Naive thymus-derived CD8-positive, alpha-beta T cell (primary cell): ENCODE data around the gene NEO1. TPM values are rescaled to one million over a fixed set of nuclear protein-coding genes. Genes with fewer than 3 reads are reported as not detected.
A peak's percentile ranks its signal among the peaks of the same experiment; 100 is the strongest.

Experiments used
- ATAC-seq, 2 donors: fragments of 150-1000 bp; cut with Tn5 transposase in 1 of 2; sonication (Bioruptor Pico), chemical (Tn5 transposase) in 1 of 2; 1 replicate in 1 of 2; 2 replicates in 1 of 2; pipeline ENCODE4 v1.10.0; 2021; ENCODE audit warnings: mild to moderate bottlenecking in 2 of 2, moderate library complexity in 2 of 2
- POLR2A ChIA-PET: fragments of 350-600 bp; sonication (Branson Sonifier 250); formaldehyde crosslinking; loops from one replicate; lab custom pipeline; 2021; ENCODE audit warnings: antibody characterized with exemption; lab: Charles Lee
- DNase-seq, 10 donors: peaks; one replicate each; pipeline versions ENCODE4 v3.0.0 to v3.0.0-alpha.2; 2020 to 2022
- H3K27ac Mint-ChIP-seq, 10 donors: one replicate each; pipeline ENCODE4 v1.8.0; 2020 to 2022; ENCODE audit warnings: mild to moderate bottlenecking in 10 of 10, mixed read lengths in 10 of 10, moderate library complexity in 4 of 10, inconsistent platforms in 1 of 10
- H3K27me3 Mint-ChIP-seq, 5 donors: one replicate each; pipeline ENCODE4 v1.8.0; 2021 to 2022; ENCODE audit warnings: mixed read lengths in 5 of 5
- H3K36me3 Mint-ChIP-seq, 3 donors: one replicate each; pipeline ENCODE4 v1.8.0; 2020 to 2022; ENCODE audit warnings: mixed read lengths in 3 of 3, mild to moderate bottlenecking in 2 of 3, inconsistent platforms in 1 of 3
- H3K4me1 Mint-ChIP-seq, 4 donors: one replicate each; pipeline ENCODE4 v1.8.0; 2021 to 2022; ENCODE audit warnings: mixed read lengths in 4 of 4
- H3K4me3 Mint-ChIP-seq, 10 donors: one replicate each; pipeline ENCODE4 v1.8.0; 2020 to 2022; ENCODE audit warnings: mild to moderate bottlenecking in 10 of 10, mixed read lengths in 10 of 10, moderate library complexity in 6 of 10, inconsistent platforms in 1 of 10
- H3K9me3 Mint-ChIP-seq, 9 donors: one replicate each; pipeline ENCODE4 v1.8.0; 2020 to 2022; ENCODE audit warnings: mixed read lengths in 9 of 9, mild to moderate bottlenecking in 3 of 9, inconsistent platforms in 1 of 9, moderate library complexity in 1 of 9
- polyA plus RNA-seq, 3 donors: library from polyadenylated mRNA; unstranded; fragments of 300-500 nt; fragmentation: Illumina TruSeq; gene quantifications; one replicate each; pipeline ENCODE4 v1.2.3, GENCODE V29; 2021
- total RNA-seq, 8 experiments: library from RNA in 2 of 8; stranded (reverse) in 2 of 8; gene quantifications; one replicate each; pipeline ENCODE4 v1.2.3 and lab custom pipeline; 2021 to 2026

Gene NEO1
- total and polyA plus RNA-seq, 5 experiments from 2014 or later, result 1.7 to 8.5 (median 2.8) TPM

DNA sequence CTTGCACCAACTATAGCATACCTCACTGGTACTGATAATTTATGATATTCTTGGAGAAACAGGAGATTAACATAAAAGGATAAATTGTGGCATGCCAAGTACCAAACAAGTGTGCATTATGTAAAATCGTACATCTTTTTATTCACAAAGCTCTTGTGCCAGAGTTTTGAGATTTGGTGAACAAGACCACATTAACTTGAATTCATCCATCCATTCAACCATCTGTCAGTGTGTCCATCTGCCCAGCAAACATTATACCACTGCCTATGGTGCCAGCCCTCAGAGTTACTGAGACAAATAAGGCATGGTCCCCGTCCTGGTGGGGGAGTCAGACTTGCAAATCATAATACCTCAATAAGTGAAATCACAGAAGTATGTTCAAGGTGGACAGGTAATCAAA, 17.0 kb upstream of the NEO1 start:
- Mint-ChIP-seq H3K27ac (no peak overlapping the region), H3K36me3 (no peaks in the 10 kb centered on the region)

GRCh38 chr15:73038220-73038619, 14.0 kb upstream of the NEO1 start:
- Mint-ChIP-seq H3K27ac (no peak overlapping the region), H3K36me3 (no peaks in the 10 kb centered on the region), H3K9me3 (no peaks in the 10 kb centered on the region), H3K4me1 (no peaks in the 10 kb centered on the region), H3K27me3 (peaks cover 3 to 16% (median 8%) of the 10 kb centered on the region in 5 donors), H3K4me3 (no peak overlapping the region)
- POLR2A ChIA-PET, result no interaction called here
- no peak for DNase-seq
- no peak for ATAC-seq

More for the DNA sequence above, 17.0 kb upstream of the NEO1 start:
- Mint-ChIP-seq H3K9me3 (no peaks in the 10 kb centered on the region), H3K27me3 (peaks cover 5 to 21% (median 14%) of the 10 kb centered on the region in 5 donors), H3K4me3 (no peak overlapping the region), H3K4me1 (no peaks in the 10 kb centered on the region)
- ATAC-seq, result no peak
- no peak for DNase-seq
- POLR2A ChIA-PET, result no interaction called here

- H3K36me3 Mint-ChIP-seq, result no peaks in the 10 kb centered on the region
- DNase-seq (no peak), ATAC-seq (no peak)
- peaks cover 0 to 3% (median 2%) of the 10 kb centered on the region in 4 donors for H3K4me1 Mint-ChIP-seq
- H3K4me3 Mint-ChIP-seq, result no peak overlapping the region
- no peaks in the 10 kb centered on the region for H3K9me3 Mint-ChIP-seq
- POLR2A ChIA-PET, result no interaction called here
- peaks cover 8 to 28% (median 9%) of the 10 kb centered on the region in 5 donors for H3K27me3 Mint-ChIP-seq
- H3K27ac Mint-ChIP-seq, result no peak overlapping the region
These were observed 6.2 kb upstream of the NEO1 start for GRCh38 chr15:73046073-73046472.

DNA sequence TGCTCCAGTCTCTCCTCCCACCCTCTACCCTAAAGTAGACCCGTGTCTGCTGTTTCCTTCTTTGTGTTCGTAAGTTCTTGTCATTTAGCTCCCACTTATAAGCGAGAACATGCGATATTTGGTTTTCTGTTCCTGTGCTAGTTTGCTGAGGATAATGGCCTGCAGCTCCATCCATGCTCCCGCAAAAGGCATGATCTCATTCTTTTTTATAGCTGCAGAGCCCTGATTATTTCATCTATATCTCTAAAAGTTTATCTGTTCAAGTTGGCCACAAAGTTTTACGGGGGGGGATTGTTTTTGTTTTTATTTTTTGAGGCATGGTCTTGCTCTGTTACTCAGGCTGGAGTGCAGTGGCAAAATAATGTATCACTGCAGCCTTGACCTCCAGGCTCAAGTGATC, 4.4 kb upstream of the NEO1 start:
- Mint-ChIP-seq H3K4me1 (peaks cover 1 to 5% (median 3%) of the 10 kb centered on the region in 4 donors), H3K4me3 (no peak overlapping the region), H3K27ac (no peak overlapping the region), H3K36me3 (no peaks in the 10 kb centered on the region), H3K9me3 (no peaks in the 10 kb centered on the region), H3K27me3 (peaks cover 7 to 26% (median 8%) of the 10 kb centered on the region in 5 donors)
- DNase-seq (no peak), ATAC-seq (no peak)
- POLR2A ChIA-PET, result no interaction called here

GRCh38 chr15:73048624-73049295, 3.5 kb upstream of the NEO1 start:
- no peak for ATAC-seq
- Mint-ChIP-seq H3K9me3 (peaks cover 0 to 2% (median 0%) of the 10 kb centered on the region in 9 donors), H3K36me3 (no peaks in the 10 kb centered on the region), H3K4me1 (peaks cover 6 to 14% (median 9%) of the 10 kb centered on the region in 4 donors), H3K27ac (peak overlapping the region in 1 of 10 donors; percentile 36), H3K27me3 (peaks cover 8 to 33% (median 12%) of the 10 kb centered on the region in 5 donors), H3K4me3 (no peak overlapping the region)
- POLR2A ChIA-PET, result no interaction called here
- no peak for DNase-seq

DNA sequence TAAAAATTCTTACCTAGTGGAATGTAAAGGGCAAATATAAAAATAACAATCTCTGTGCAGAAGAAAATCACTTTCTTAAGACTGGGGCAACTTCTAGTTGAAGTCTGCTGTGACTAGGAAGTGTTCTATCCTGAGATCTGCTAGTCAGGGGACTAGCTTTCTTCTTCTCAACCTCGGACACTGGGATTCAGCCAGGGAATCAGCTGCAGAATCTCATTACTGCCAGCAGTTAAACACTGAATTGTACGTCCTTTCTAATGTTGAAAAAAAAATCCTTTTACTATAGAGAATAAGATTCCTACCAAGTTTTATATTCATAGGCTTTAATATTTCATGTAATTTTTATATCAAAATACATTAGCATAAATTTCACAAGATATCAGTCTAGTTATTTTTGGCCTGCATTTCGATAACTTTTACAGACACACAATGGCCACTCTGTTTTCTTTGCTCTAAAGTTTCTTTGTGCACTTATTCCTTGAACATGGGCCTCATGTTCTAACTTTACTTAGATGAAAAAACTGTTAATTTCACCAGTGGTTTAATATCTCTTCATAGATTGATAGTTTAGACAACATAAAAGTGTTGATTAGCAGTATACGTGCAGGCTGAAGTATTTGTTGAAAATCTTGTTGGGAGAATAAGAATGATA, 2.6 kb upstream of the NEO1 start:
- POLR2A ChIA-PET, result no interaction called here
- Mint-ChIP-seq H3K4me3 (no peak overlapping the region), H3K4me1 (peaks cover 6 to 14% (median 9%) of the 10 kb centered on the region in 4 donors), H3K36me3 (no peaks in the 10 kb centered on the region), H3K27ac (no peak overlapping the region), H3K9me3 (peaks cover 0 to 2% (median 0%) of the 10 kb centered on the region in 9 donors), H3K27me3 (peaks cover 8 to 33% (median 12%) of the 10 kb centered on the region in 5 donors)
- ATAC-seq (no peak), DNase-seq (no peak)

GRCh38 chr15:73050561-73051295, 1.5 kb upstream of the NEO1 start:
- H3K27ac Mint-ChIP-seq, result peak overlapping the region in 7 of 10 donors; percentile 23 to 89 (median 52)
- H3K4me1 Mint-ChIP-seq, result peaks cover 6 to 14% (median 9%) of the 10 kb centered on the region in 4 donors
- POLR2A ChIA-PET, result interaction anchor here (0.6 to 1.0 kb wide), 2 partner anchors 14 to 69 kb away, joined by 3 read pairs; no protein-coding TSS in a partner anchor
- peaks cover 8 to 31% (median 12%) of the 10 kb centered on the region in 5 donors for H3K27me3 Mint-ChIP-seq
- H3K9me3 Mint-ChIP-seq, result peaks cover 0 to 2% (median 0%) of the 10 kb centered on the region in 9 donors
- no peaks in the 10 kb centered on the region for H3K36me3 Mint-ChIP-seq
- peak overlapping the region; percentile 73 to 89 (median 84) for H3K4me3 Mint-ChIP-seq
- DNase-seq (no peak), ATAC-seq (no peak)

- Mint-ChIP-seq H3K4me3 (peak overlapping the region; percentile 75 to 89 (median 84)), H3K27ac (peak overlapping the region in 9 of 10 donors; percentile 23 to 89 (median 52)), H3K4me1 (peaks cover 6 to 14% (median 9%) of the 10 kb centered on the region in 4 donors), H3K9me3 (peaks cover 0 to 2% (median 0%) of the 10 kb centered on the region in 9 donors), H3K27me3 (peaks cover 8 to 30% (median 10%) of the 10 kb centered on the region in 5 donors), H3K36me3 (no peaks in the 10 kb centered on the region)
- ATAC-seq (peak; percentile 3 to 12), DNase-seq (peak in 3 of 10 donors; percentile 21 to 63 (median 26))
- POLR2A ChIA-PET, result no interaction called here
These were observed 864 bp upstream of the NEO1 start for GRCh38 chr15:73051391-73051806.

GRCh38 chr15:73052653-73053397, 562 bp downstream of the NEO1 start:
- Mint-ChIP-seq H3K4me3 (peak overlapping the region; percentile 79 to 91 (median 85)), H3K4me1 (peaks cover 6 to 14% (median 9%) of the 10 kb centered on the region in 4 donors), H3K27me3 (peaks cover 7 to 26% (median 10%) of the 10 kb centered on the region in 5 donors), H3K9me3 (peaks cover 0 to 2% (median 0%) of the 10 kb centered on the region in 9 donors), H3K36me3 (no peaks in the 10 kb centered on the region), H3K27ac (peak overlapping the region in 7 of 10 donors; percentile 31 to 88 (median 76))
- DNase-seq (peak; percentile 1 to 65 (median 19)), ATAC-seq (peak; percentile 57 to 58)
- POLR2A ChIA-PET, result no interaction called here

GRCh38 chr15:73053398-73053723, 1.1 kb downstream of the NEO1 start:
- ATAC-seq (no peak), DNase-seq (no peak)
- peaks cover 0 to 2% (median 0%) of the 10 kb centered on the region in 9 donors for H3K9me3 Mint-ChIP-seq
- POLR2A ChIA-PET, result no interaction called here
- peaks cover 5 to 28% (median 10%) of the 10 kb centered on the region in 5 donors for H3K27me3 Mint-ChIP-seq
- peak overlapping the region in 8 of 10 donors; percentile 31 to 88 (median 69) for H3K27ac Mint-ChIP-seq
- H3K36me3 Mint-ChIP-seq, result no peaks in the 10 kb centered on the region
- peak overlapping the region; percentile 79 to 91 (median 85) for H3K4me3 Mint-ChIP-seq
- H3K4me1 Mint-ChIP-seq, result peaks cover 6 to 14% (median 9%) of the 10 kb centered on the region in 4 donors

- Mint-ChIP-seq H3K4me1 (peaks cover 6 to 14% (median 9%) of the 10 kb centered on the region in 4 donors), H3K4me3 (no peak overlapping the region), H3K9me3 (peaks cover 0 to 2% (median 0%) of the 10 kb centered on the region in 9 donors), H3K36me3 (no peaks in the 10 kb centered on the region), H3K27ac (no peak overlapping the region), H3K27me3 (peaks cover 0 to 22% (median 7%) of the 10 kb centered on the region in 5 donors)
- DNase-seq (no peak), ATAC-seq (no peak)
- POLR2A ChIA-PET, result no interaction called here
These were observed 2.2 kb downstream of the NEO1 start for GRCh38 chr15:73054417-73054953.

DNA sequence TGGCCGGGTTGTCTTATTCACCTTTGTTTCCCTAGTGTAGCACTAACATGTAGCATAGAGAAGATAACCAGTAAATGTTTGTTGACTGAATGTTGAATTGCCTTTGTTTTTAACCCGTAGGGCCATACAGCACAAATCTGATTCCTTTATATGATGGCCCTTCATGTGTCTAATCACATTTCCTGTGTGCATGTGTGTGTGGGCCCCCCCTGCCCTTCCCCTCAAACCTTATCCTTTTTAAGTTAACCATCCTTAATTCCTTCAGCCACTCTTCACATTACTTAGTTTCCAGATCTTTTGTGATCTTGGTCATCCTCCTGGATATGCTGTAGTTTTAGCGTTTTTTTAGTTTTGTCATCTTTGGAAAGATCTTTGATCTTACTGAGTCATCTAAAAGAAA, 4.2 kb downstream of the NEO1 start:
- no peak overlapping the region for H3K27ac Mint-ChIP-seq
- H3K27me3 Mint-ChIP-seq, result peaks cover 0 to 29% (median 18%) of the 10 kb centered on the region in 5 donors
- POLR2A ChIA-PET, result no interaction called here
- H3K4me1 Mint-ChIP-seq, result peaks cover 4 to 9% (median 7%) of the 10 kb centered on the region in 4 donors
- H3K4me3 Mint-ChIP-seq, result no peak overlapping the region
- H3K36me3 Mint-ChIP-seq, result no peaks in the 10 kb centered on the region
- DNase-seq (no peak), ATAC-seq (no peak)
- H3K9me3 Mint-ChIP-seq, result peaks cover 0 to 2% (median 0%) of the 10 kb centered on the region in 9 donors
